GM19240 (cell line): Measurements from ENCODE around the gene CCDC201.
"Not testable (repeated sequence)": the region's sequence is repeated elsewhere in the genome, so short reads cannot be mapped to it uniquely, and the experiment has no call there.

Experiments used
- DNase-seq: peaks from one replicate; pipeline ENCODE4 v3.0.0; 2011; ENCODE audit warnings: low spot score; ENCODE audit not compliant: insufficient read length

The CCDC201 gene

DNA sequence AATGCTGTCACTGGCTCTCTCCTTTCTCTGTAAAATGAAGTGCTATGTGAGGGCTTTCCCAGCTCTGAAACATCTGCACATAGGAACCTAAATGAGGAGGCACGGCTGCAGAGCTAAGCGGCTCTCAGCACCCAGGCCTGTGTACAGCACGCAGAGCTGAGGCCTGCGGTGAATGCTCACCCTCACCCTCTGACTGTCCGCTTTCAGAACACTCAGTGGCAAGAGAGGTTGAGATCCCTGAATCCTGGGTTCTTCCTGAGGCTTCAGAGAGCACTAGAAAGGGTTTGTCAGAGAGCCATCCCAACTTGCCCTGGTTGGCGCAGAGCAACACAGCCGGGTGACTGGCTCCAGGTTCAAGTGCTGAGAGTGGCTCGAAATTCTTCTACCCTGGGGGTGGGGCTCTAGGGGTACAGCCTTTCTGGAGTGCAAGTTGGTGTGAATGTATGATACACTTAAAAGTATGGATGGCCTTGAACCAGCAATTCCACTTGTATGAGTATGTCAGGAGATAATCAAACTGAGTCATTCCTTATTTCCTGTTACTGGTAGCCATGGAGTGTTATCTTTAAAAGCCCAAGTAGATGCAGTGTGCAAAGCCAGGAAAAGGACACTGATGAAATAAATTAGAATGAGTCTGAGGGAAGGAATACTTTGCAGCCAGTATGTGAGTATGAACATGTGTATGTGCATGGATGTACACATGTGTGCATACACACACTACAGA lies 1.7 kb upstream of the CCDC201 start:
- DNase-seq, result no peak

DNA sequence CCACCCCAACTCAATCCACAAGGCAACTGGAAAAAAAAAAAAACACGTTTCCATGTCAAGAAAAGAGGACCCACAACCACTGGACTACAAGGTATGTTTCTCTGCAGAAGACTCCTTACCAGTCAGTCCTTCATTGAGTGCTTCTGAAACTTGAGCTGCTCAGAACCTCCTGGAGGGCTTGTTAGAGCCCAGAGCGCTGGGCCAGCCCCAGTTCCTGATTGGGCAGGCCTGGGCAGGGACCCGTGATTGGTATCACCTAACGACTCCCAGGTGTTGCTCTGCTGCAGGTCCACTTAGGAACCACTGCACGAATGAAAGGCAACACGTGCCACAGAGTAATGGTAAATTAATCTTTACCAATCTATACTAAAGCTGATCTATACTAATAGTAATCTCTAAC lies 473 bp upstream of the CCDC201 start:
- no peak for DNase-seq

DNA sequence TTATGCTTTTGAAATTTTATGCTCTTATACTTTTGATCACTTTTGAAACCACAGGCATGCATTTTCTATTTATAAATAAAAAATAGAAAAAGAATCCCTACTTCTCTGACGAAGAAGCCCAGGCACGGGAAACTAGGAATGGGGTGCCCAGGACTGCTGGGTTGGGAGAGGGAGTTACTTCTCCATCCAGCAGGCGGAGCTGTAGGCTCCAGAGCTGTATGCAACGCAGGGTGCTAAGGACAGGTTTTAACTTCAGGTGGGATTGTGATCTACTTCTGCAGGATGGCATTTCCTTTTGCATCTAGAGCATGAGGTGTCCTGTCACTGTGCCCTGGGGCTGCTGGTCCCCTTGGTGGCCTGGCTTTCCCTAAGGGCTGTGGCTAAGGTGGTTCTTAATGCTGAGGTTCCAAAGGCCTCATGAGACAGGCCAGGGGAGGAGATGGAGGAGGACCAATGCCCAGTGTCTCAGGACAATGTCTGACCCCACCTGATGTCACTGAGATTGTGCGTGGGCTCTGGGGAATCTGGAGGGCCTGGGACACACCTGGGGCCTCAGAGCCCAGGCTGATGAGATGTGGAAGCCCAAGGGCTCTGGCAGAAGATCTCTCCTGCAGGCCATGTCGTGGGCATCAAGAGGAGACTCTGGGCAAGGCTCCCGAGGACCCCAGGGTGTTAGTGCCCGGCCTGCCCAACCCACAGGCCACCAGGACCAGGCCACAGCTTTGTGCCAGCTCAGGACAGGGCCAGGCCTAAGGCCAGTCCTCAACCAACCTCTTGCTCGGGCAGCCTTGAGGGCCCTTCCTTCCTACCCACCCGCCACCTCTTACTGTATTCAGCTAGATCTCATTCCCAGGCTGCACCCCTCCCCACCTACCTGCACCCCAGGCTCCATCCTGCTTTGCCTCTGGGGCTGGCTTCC lies 507 bp downstream of the CCDC201 start:
- no peak for DNase-seq

DNA sequence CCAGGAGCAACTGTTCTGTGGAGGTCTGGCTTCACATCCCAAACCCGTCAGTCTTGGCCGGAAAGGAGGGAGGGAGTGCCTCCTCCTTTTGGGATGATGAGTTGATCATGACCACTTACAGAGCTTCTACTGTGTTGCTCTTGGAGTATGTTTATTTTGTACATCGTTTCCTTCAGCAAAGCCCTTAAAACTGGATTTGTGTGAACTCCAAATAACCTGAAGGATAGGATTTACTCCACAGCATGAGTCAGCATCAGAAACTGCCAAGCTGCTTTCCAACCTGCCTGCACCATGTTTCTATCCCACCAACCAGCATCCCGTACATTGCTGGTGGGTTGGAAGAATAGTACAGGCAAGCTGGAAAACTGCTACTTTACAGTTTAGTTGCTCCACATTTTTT lies 3.5 kb downstream of the CCDC201 start:
- DNase-seq, result no peak

DNA sequence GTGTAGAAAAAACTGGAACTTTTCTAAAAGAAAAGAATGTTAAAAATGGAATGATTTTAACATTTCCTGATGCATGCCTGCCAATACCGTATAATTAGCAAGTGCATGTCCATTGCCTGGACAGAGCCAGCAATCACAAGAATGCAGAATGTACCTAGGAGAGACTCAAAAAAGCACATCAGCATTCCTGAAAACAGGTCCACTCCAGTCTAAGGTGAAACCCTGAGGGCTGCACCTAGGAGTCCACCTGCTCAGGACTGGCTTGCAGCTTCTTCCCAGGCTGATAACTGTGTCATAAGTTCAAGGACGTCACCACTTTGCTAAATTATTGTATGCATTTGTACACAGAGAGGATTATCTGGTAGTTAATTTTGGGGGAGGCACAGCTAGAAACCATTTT lies 5.4 kb downstream of the CCDC201 start:
- DNase-seq, result no peak

DNA sequence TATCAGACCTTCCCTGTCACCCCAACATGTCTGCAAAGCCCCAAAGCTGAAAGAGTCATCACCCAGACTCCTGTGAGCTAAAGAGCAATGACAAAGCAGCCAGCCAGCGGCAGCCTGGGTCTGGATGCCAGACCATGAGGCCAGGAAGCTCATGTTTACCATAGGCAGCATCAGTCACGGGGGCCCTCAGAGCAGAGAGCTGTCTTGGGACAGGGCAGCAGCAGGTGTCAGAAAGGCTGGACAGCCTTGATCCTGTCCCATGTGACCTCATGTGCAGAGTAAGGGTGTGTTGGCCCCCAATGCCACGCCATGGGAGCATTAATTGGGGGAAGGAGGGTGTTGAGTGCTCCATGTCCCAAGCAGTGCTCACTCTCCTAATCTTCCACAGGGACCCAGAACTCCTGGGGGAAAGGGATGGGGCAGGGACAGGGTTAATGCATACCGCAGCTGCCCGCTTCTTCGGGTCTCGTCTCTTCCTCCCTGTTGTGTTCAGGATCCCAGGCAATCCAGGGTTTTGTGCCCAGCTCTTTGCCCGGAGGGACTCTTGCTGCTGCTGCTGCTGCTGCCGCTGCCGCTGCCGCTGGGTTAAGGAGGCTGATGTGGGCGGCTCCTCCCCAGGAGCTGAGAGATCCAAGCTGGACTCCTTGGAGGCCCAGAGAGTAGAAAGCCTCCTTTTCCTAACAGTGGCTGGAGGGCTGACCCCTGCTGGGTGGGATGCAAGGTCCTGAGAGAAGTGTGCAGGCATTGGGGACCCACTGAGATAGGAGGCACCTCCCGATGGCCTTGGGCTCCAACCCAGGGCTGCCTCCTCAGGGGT lies 7.1 kb downstream of the CCDC201 start:
- no peak for DNase-seq

DNA sequence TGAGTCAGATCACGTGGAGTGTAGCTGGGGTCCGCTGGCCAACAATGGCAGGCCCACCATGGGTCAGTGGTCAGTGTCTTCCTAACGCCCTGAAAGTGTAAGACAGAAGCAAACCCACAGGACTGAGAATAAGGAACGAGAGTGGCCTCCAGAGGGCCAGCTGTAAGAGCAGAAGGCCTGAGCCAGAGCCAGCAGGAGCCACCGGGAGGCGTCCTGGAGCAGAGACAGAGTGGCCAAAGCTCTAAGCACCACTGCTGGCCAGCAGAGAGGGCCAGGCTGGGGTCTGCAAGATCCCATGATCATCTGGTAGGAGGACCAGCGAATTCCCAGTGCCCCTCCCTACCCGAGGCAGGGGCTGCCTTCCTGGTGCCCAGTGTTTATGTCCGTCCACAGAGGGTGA lies 9.2 kb downstream of the CCDC201 start:
- no peak for DNase-seq

DNA sequence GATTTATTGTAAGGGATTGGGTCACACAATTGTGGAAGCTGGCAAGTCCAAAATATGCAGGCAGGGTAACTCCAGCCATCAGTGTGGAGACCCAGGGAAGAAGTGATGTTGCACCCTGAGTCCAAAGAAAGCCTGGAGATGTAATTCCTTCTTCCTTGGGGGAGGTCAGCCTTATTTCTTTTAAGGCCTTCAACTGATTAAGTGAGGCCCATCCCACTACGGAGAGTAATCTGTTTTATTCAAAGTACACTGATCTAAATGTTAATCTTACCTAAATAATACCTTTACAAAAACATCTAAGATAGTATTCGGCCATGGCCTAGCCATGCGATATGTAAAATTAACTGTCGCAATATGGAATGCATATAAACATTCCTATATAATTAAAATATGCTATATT lies 16.0 kb downstream of the CCDC201 start:
- not testable (repeated sequence) for DNase-seq

DNA sequence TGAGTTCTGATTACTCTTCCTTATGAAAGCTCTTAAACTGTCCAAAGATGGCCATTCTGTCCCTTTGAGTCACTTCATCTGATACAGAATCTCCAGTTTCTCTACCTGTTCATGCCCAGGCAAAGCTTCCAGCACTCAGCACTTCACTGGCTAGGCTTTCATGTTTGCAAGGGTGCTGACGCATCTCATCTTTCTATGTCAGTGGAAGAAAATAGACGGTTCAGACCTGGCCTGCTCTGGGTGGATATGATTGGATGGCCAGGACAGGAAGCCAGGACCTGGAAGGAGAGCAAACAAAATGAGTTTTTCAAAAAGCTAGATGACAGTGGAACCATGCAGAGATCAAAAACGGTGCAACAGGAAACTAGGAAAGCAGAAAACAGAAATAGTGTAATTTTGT lies 17.2 kb downstream of the CCDC201 start:
- DNase-seq, result not testable (repeated sequence)

DNA sequence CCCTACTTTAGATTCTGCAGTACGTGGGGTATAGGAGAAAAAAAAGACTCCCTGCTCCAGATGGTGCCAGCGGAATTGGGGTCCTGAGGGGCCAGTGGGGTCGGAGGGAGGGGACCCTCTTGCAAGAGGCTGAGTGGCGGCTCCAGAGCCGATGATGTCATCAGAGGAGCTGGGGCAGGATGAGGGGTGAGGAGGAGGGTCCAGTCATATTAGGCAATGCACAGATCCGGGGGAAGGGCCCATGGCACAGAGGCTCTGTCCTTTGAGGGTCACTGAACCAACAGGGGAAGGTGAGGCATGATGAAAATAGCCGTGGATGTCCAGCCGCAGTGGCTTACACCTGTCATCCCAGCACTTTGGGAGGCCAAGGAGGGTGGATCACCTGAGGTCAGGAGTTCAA lies 19.4 kb downstream of the CCDC201 start:
- DNase-seq, result not testable (repeated sequence)

DNA sequence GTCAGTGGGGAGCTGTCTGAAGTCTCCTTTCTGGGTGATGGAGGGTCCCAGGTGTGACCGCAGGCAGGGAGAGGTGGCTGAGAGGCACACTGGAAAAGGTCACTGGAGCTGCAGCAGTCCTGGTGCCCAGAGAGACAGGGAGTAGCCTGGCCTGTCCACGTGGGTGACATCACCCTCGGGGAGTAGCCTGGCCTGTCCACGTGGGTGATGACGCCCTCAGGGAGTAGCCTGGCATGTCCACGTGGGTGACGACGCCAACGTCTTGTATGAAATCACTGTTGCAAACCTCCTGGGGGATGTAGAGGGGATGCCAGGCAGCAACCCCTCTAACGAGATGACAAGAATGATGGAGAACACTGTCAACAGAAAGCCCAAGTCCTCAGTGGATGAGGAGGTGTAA lies 19.9 kb downstream of the CCDC201 start:
- not testable (repeated sequence) for DNase-seq

DNA sequence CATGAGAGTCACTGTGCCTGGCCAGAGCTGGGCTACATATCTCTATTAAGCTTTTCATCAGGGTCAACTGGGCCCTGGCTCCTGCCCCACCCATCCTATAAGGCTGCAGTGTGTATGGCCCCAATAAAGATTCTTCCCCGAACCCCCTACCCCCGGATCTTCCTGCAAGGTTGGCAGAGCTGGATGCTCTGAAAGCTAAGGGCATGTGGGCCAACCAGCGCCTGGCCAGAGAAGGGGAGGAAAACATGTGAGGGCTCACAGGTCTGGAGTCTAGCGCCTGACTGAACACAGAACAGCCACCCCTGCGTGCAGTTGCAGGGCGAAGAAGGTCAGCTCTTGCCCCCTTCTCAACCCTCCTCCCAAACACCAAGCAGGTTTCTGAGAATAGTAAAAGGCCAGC lies 24.1 kb downstream of the CCDC201 start:
- not testable (repeated sequence) for DNase-seq

DNA sequence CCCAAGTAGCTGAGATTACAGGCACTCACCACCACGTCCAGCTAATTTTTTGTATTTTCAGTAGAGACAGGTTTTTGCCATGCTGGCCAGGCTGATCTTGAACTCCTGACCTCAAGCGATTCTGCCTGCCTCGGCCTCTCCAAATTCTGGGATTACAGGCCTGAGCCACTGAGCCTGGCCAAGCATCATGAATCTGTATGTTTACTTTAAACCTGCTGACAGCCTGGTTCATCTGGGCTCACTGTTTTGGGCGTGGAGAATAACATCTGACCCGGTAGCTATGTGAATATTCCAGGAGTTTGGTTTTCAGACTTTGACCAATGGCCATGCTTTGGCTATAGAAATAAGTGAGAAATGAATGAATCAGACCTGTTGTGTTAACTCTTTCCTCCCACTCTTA lies 26.3 kb downstream of the CCDC201 start:
- not testable (repeated sequence) for DNase-seq

DNA sequence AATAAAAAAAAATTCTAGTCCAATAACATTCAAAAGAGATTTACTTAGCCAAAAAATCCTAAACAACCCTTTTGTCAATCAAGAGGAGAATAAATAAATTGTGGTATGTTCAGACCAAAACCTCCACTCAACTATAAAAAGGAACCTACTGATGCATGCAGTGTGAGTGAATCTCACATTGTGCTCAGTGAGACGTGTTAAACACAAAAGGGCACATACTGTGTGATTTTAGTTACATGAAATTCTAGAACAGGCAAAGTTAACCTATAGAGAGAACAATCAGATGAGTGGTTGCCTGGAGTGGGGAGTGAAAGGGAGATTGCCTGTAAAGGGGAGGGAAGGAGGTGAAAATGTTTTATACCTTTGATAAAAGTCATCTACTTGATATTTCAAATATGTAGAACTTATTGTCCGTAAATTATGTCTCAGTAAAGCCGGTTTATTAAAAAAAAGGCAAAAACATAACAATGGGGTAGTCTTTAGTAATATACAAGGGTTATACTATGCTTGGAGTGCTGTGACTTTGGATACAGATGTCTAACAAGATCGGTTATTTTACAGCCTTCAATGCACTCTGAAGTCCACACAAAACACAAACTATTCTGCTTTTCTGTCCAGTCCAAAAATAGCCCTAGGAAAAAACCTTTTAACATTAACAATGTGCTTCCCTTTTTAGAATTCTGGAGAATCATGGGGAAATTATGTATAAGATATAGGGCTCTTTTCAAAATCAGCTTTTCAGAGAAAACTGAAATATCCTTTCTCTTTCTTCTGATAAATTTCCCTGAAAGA lies 30.8 kb downstream of the CCDC201 start:
- not testable (repeated sequence) for DNase-seq

DNA sequence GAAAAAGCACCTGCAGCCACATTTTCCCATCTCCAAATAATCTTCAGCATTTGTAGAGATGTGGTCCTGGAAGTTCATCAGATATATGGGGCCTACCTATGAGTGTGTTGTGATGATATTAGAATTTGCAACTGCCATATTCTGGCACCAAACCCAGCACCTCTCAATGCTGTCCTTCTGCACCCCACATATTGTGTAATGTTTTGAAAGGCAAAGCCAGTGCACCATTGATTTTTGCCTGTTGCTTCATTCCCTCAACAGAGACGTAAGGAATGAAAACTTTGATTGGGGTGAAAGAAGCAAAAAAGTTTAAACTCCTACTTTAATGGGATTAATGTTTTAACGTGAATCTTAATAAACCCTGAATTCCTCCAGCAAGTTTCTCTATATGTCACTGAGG lies 34.0 kb downstream of the CCDC201 start:
- not testable (repeated sequence) for DNase-seq

DNA sequence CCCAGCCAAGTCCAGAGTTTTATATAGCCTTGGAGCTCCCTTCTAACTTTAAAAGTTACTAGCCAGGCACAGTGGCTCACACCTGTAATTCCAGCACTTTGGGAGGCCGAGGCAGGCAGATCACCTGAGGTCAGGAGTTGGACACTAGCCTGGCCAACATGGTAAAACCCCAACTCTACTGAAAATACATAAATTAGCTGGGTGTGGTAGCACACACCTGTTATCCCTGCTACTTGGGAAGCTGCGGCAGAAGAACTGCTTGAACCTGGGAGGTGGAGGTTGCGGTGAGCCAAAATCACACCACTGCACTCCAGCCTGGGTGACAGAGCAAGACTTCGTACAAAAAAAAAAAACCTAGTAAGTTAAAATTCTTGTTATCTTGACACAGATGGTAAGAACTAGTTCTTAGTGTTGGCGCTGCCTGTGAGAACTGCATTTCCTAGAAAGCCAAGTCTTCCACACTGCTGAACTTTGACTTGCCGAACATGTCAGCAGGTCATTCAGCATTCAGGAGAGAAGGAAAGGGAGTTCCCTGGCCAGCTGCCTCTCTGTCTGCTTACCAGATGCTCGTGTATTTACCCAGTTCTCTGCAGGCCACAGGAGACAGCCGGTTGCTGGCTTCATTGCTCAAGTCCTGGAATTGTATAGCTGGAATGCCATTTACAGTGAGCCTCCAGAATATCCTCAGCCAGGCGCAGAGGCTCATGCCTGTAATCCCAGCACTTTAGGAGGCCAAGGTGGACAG lies 40.3 kb downstream of the CCDC201 start:
- not testable (repeated sequence) for DNase-seq

DNA sequence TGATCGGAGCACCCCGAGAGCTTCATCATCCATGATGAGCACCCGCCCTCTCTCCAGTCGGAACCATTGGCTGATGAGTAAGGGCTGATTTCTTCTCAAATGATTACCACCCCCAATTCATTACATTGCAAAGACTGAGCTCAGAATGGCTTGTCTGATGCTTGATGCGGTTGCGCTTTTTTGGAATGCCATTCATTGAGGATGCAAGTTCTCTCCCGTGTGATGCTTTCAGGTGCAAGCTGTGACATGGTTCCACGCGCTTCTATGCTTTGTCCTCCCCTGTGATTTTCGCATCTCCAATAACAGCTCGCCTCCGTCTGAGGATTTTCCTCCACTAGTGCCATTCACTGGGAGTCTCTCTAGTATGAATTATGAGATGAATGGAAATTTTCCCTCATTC lies 43.0 kb downstream of the CCDC201 start:
- DNase-seq, result not testable (repeated sequence)

DNA sequence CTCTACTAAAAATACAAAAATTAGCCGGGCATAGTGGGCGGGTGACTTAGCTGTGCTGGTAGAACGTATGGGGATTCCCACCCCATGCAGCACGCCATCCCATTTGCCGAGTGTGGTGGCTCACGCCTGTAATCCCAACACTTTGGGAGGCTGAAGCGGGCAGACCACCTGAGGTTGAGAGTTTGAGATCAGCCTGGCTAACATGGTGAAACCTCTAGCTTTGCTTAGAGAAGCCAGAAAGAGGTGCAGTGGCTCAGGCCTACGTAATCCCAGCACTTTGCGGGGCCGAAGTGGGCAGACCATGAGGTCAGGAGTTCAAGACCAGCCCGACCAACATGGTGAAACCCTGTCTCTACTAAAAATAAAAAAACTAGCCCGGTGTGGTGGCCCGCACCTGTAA lies 45.2 kb downstream of the CCDC201 start:
- not testable (repeated sequence) for DNase-seq

DNA sequence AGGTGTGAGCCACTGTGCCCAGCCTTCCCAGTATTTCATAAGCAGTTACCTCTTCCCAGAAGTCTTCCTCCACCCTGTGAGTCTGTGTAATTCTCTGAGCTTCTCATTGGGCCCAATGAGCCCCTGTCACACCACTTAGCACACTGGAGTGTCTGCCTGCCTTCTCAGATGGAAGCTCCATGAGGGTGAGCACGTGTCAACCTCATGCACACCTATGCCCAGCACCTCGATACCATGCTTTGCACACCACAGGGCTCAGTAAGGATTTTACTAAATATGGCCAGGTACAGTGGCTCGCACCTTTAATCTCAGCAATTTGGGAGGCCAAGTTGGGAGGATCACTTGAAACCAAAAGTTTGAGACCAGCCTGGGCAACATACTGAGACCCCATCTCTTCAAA lies 46.3 kb downstream of the CCDC201 start:
- DNase-seq, result not testable (repeated sequence)

DNA sequence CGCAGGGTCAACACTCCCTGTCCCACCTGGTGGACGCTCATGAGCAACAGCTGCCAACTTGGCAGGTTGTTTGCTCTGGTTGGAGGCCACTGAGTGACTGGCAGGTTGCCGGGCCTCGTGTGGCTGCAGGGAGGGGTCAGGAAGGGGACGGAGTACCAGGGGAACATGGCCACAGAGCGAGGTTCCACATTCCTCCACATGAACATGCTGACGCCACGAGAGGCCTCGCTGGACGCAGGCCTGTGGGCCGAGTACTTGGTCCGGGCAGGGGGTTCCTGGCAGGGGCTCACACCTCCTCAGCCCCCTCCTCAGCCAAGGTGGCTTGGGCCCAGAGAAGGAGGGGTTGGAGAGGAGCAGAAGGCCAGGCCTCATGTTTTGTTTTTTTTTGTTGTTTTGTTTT lies 54.1 kb downstream of the CCDC201 start:
- DNase-seq, result not testable (repeated sequence)
